Fibroblast of lung (primary cell): ENCODE results near the gene LMF1. TPM values are rescaled to one million over a fixed set of nuclear protein-coding genes. Genes with fewer than 3 reads are reported as not detected.
"Not testable (repeated sequence)": the region's sequence is repeated elsewhere in the genome, so short reads cannot be mapped to it uniquely, and the experiment has no call there.

Experiments used
- DNase-seq, 2 donors: peaks; one replicate each; pipeline versions ENCODE4 v3.0.0 to v3.0.0-alpha.2; 2010; ENCODE audit warnings: low read depth in 2 of 2
- H2AFZ ChIP-seq: 2 replicates; pipeline ENCODE4 v1.5.1; 2012; ENCODE audit warnings: low read length, control low read depth, inconsistent platforms
- H3K27ac ChIP-seq: 2 replicates; pipeline ENCODE4 v1.5.1; 2011; ENCODE audit warnings: low read length, control low read depth; ENCODE audit not compliant: insufficient read depth
- H3K27me3 ChIP-seq: 2 replicates; pipeline ENCODE4 v1.5.1; 2011; ENCODE audit warnings: mild to moderate bottlenecking, low read length; ENCODE audit not compliant: control insufficient read depth, insufficient read depth
- H3K36me3 ChIP-seq: 2 replicates; pipeline ENCODE4 v1.5.1; 2011; ENCODE audit warnings: low read length; ENCODE audit not compliant: control insufficient read depth, insufficient read depth
- H3K4me1 ChIP-seq: 2 replicates; pipeline ENCODE4 v1.5.1; 2011; ENCODE audit warnings: low read length; ENCODE audit not compliant: control insufficient read depth, insufficient read depth; ENCODE audit errors: extremely low read depth
- H3K4me2 ChIP-seq: 2 replicates; pipeline ENCODE4 v1.5.1; 2011; ENCODE audit warnings: low read length, control low read depth; ENCODE audit not compliant: insufficient read depth; ENCODE audit errors: extremely low read depth
- H3K4me3 ChIP-seq, 4 experiments: fragments of 200-600 bp in 1 of 4; sonication (generic) in 1 of 4; replicated peaks in 1 of 4; 2 replicates each; pipeline ENCODE4 v1.5.1; 2011 to 2016; ENCODE audit warnings: low read length in 4 of 4, low read depth in 3 of 4, mild to moderate bottlenecking in 3 of 4, control low read depth in 2 of 4, inconsistent platforms in 1 of 4, mixed read lengths in 1 of 4; ENCODE audit not compliant: insufficient read depth in 1 of 4; ENCODE audit errors: control extremely low read depth in 1 of 4
- H3K79me2 ChIP-seq: 2 replicates; pipeline ENCODE4 v1.5.1; 2012; ENCODE audit warnings: mild to moderate bottlenecking, low read length, inconsistent platforms; ENCODE audit not compliant: control insufficient read depth, insufficient read depth
- H3K9ac ChIP-seq: 2 replicates; pipeline ENCODE4 v1.5.1; 2011; ENCODE audit warnings: mild to moderate bottlenecking, low read length, control low read depth; ENCODE audit not compliant: insufficient read depth
- H3K9me3 ChIP-seq: 2 replicates; pipeline ENCODE4 v1.5.1; 2012; ENCODE audit warnings: low read depth, low read length; ENCODE audit not compliant: control insufficient read depth, insufficient read depth
- H4K20me1 ChIP-seq: 2 replicates; pipeline ENCODE4 v1.5.1; 2011; ENCODE audit warnings: low read length; ENCODE audit not compliant: control insufficient read depth, insufficient read depth; ENCODE audit errors: extremely low read depth
- CTCF ChIP-seq, 2 donors: IDR thresholded peaks in 1 of 2; conservative IDR thresholded peaks in 1 of 2; 1 replicate in 1 of 2; 2 replicates in 1 of 2; pipeline ENCODE4 v1.5.1; 2011 to 2012; ENCODE audit warnings: low read length in 2 of 2, control low read depth in 1 of 2, inconsistent platforms in 1 of 2, low read depth in 1 of 2, mild to moderate bottlenecking in 1 of 2
- EZH2 ChIP-seq: IDR thresholded peaks from 2 replicates; pipeline ENCODE4 v1.5.1; 2012; ENCODE audit warnings: low read length, control low read depth, mild to moderate bottlenecking; ENCODE audit errors: missing control alignments
- polyA plus RNA-seq, 2 donors: library from polyadenylated mRNA; depleted of rRNA in 1 of 2; stranded (reverse) in 1 of 2; unstranded in 1 of 2; fragments of >200 nt; gene quantifications; 2 replicates each; pipeline ENCODE4 v1.2.1, GENCODE V29; 2011 to 2012; ENCODE audit warnings: missing spikeins in 1 of 2
- total RNA-seq: library from RNA; depleted of rRNA; stranded (reverse); fragments of >200 nt; gene quantifications from 2 replicates; pipeline ENCODE4 v1.2.1, GENCODE V29; 2014

Gene LMF1
- total and polyA plus RNA-seq, 2 donors (not counting 1 experiment from before 2014, with no cell fraction given), result 12.3 to 12.6 TPM

- Histone ChIP-seq H3K4me1 (no peaks in the 10 kb centered on the region), H3K27ac (no peak overlapping the region), H3K4me2 (no peak overlapping the region), H3K4me3 (no peak overlapping the region), H3K9me3 (no peaks in the 10 kb centered on the region), H4K20me1 (no peaks in the 10 kb centered on the region), H3K79me2 (no peaks in the 10 kb centered on the region), H3K36me3 (no peaks in the 10 kb centered on the region), H3K9ac (no peak overlapping the region), H2AFZ (no peak overlapping the region), H3K27me3 (no peaks in the 10 kb centered on the region)
- DNase-seq, result no peak
- TF ChIP-seq CTCF (conservative IDR thresholded peaks at IDR 0.05 in 1 of 2, IDR thresholded peaks at IDR 0.05 in 1 of 2; ENCODE audit: low read depth in 1 of 2, low read length in 2 of 2), result no peak
- no peak for TF ChIP-seq EZH2
Measured at GRCh38 chr16:883340-883739, 87.4 kb downstream of the LMF1 start.

GRCh38 chr16:882671-883070 is 88.1 kb downstream of the LMF1 start:
- H4K20me1 ChIP-seq, H3K9me3 ChIP-seq, H3K27me3 ChIP-seq, H2AFZ ChIP-seq, H3K27ac ChIP-seq, H3K4me3 ChIP-seq, H3K79me2 ChIP-seq, H3K9ac ChIP-seq, H3K4me1 ChIP-seq, DNase-seq, H3K36me3 ChIP-seq, H3K4me2 ChIP-seq: not testable (repeated sequence)

GRCh38 chr16:882256-882655 is 88.5 kb downstream of the LMF1 start:
- no peak overlapping the region for H3K27ac ChIP-seq
- DNase-seq, result no peak
- H3K9me3 ChIP-seq, result no peaks in the 10 kb centered on the region
- H3K4me3 ChIP-seq, result no peak overlapping the region
- no peak overlapping the region for H3K9ac ChIP-seq
- no peaks in the 10 kb centered on the region for H3K79me2 ChIP-seq
- H3K4me1 ChIP-seq, result no peaks in the 10 kb centered on the region
- no peaks in the 10 kb centered on the region for H3K27me3 ChIP-seq
- H4K20me1 ChIP-seq, result no peaks in the 10 kb centered on the region
- no peak overlapping the region for H2AFZ ChIP-seq
- no peak overlapping the region for H3K4me2 ChIP-seq
- no peaks in the 10 kb centered on the region for H3K36me3 ChIP-seq
- TF ChIP-seq CTCF (conservative IDR thresholded peaks at IDR 0.05 in 1 of 2, IDR thresholded peaks at IDR 0.05 in 1 of 2; ENCODE audit: low read depth in 1 of 2, low read length in 2 of 2), result no peak
- no peak for TF ChIP-seq EZH2
